ENCODE measurements around the gene FANCB. TPM values are rescaled to one million over a fixed set of nuclear protein-coding genes. Genes with fewer than 3 reads are reported as not detected.
A peak's percentile ranks its signal among the peaks of the same experiment; 100 is the strongest.

The FANCB gene
- total RNA-seq, 1 donor from 2014 or later: 1.2 TPM

- Histone ChIP-seq H3K27ac (no peak overlapping the region), H3K4me1 (no peaks in the 10 kb centered on the region), H3K4me3 (peak overlapping the region; percentile 72), H3K27me3 (no peaks in the 10 kb centered on the region), H3K9me3 (no peaks in the 10 kb centered on the region), H3K36me3 (no peaks in the 10 kb centered on the region)
- no peak for TF ChIP-seq CTCF (IDR thresholded peaks at IDR 0.05)
- intact Hi-C loops (cut with DNase I): no loop called here
- no peak for DNase-seq
- no peak for ATAC-seq
Measured at GRCh38 chrX:14872355-14872754, 514 bp downstream of the FANCB start.

- H3K9me3 ChIP-seq: no peaks in the 10 kb centered on the region
- no peak overlapping the region for H3K27ac ChIP-seq
- no peak for DNase-seq
- no peak overlapping the region for H3K4me3 ChIP-seq
- no peaks in the 10 kb centered on the region for H3K27me3 ChIP-seq
- H3K4me1 ChIP-seq: no peaks in the 10 kb centered on the region
- no peak for ATAC-seq
- TF ChIP-seq CTCF (IDR thresholded peaks at IDR 0.05): no peak
- H3K36me3 ChIP-seq: no peaks in the 10 kb centered on the region
- intact Hi-C loops (cut with DNase I): no loop called here
Measured at GRCh38 chrX:14871767-14872166, 1.1 kb downstream of the FANCB start.

DNA sequence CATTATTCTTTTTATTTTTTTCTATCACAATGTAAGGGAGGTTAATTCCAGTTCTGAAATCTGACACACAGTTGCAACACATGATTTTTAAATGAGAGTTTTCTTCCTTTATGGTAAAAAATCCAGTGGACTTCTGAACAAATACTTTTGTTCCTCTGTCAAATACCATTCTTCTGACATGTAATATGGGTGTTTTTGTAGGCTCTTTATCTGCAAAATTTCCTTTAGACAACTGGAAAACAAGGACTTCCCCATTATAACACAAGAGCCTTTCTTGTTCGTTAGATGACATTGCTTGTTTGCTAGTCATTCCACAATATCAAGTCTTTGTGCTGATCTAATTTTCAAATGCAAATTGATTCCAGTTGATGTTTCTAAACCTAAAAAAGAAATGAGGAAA, 7.7 kb downstream of the FANCB start:
- no peak overlapping the region for H3K4me3 ChIP-seq
- no peaks in the 10 kb centered on the region for H3K9me3 ChIP-seq
- no peak for TF ChIP-seq CTCF (IDR thresholded peaks at IDR 0.05)
- H3K27ac ChIP-seq: no peak overlapping the region
- DNase-seq: no peak
- no peaks in the 10 kb centered on the region for H3K4me1 ChIP-seq
- H3K36me3 ChIP-seq: no peaks in the 10 kb centered on the region
- ATAC-seq: no peak
- intact Hi-C loops (cut with DNase I): no loop called here
- no peaks in the 10 kb centered on the region for H3K27me3 ChIP-seq

DNA sequence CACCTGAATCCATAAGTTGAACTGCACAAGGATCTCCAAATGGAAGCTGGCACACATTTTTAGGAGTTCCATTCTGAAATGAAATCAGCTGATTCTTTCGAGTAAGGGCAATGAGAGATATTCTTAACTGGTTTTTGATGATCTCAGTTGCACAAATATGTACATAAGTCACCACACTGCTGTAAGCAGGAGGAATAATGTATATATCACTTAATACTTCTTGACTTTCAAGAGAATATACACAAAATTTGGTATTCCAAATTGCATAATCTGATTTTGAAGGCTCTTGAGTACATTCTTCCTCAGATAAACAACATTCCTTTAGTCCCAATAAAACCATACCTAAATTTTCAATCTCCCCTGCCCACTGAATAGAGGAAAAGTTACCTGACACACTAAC, 8.2 kb downstream of the FANCB start:
- intact Hi-C loops (cut with DNase I): no loop called here
- DNase-seq (no peak), ATAC-seq (no peak)
- no peaks in the 10 kb centered on the region for H3K27me3 ChIP-seq
- no peak overlapping the region for H3K27ac ChIP-seq
- H3K36me3 ChIP-seq: no peaks in the 10 kb centered on the region
- no peak overlapping the region for H3K4me3 ChIP-seq
- TF ChIP-seq CTCF (IDR thresholded peaks at IDR 0.05): no peak
- H3K9me3 ChIP-seq: no peaks in the 10 kb centered on the region
- no peaks in the 10 kb centered on the region for H3K4me1 ChIP-seq

- intact Hi-C loops (cut with DNase I): no loop called here
- Histone ChIP-seq H3K27ac (no peak overlapping the region), H3K9me3 (no peaks in the 10 kb centered on the region), H3K27me3 (no peaks in the 10 kb centered on the region), H3K36me3 (no peaks in the 10 kb centered on the region), H3K4me3 (no peak overlapping the region), H3K4me1 (no peaks in the 10 kb centered on the region)
- DNase-seq (no peak), ATAC-seq (no peak)
- no peak for TF ChIP-seq CTCF (IDR thresholded peaks at IDR 0.05)
Measured at GRCh38 chrX:14851526-14851925, 21.3 kb downstream of the FANCB start.

- ATAC-seq (no peak), DNase-seq (no peak)
- TF ChIP-seq CTCF (IDR thresholded peaks at IDR 0.05): no peak
- Histone ChIP-seq H3K27ac (no peak overlapping the region), H3K4me3 (no peak overlapping the region), H3K36me3 (no peaks in the 10 kb centered on the region), H3K4me1 (no peaks in the 10 kb centered on the region), H3K9me3 (no peaks in the 10 kb centered on the region), H3K27me3 (no peaks in the 10 kb centered on the region)
- intact Hi-C loops (cut with DNase I): no loop called here
Measured at GRCh38 chrX:14843666-14844065, 29.2 kb downstream of the FANCB start.
